HCT116 (cell line): ENCODE data around the gene WDR37. TPM values are rescaled to one million over a fixed set of nuclear protein-coding genes. Genes with fewer than 3 reads are reported as not detected.

Experiments used
- ATAC-seq: fragments of 200-7000 bp; cut with Tn5 transposase; 2 replicates; pipeline ENCODE4 v1.9.1; 2020; ENCODE audit warnings: mild to moderate bottlenecking, moderate library complexity
- BruUV-seq: library from RNA; stranded (reverse); fragments of 400-500 nt; replicated peaks from 2 replicates; lab custom pipeline; 2021; lab: Mats Ljungman, UMichigan
- CTCF ChIA-PET: fragments of 300-600 bp; sonication (Branson Sonifier 250); formaldehyde crosslinking; loops from one replicate; lab custom pipeline; 2021; ENCODE audit warnings: antibody characterized with exemption; lab: Charles Lee
- POLR2A ChIA-PET: fragments of 300-600, 350-600 bp; sonication (Branson Sonifier 250); formaldehyde crosslinking; loops from one replicate; lab custom pipeline; 2021; ENCODE audit warnings: antibody characterized with exemption; lab: Charles Lee
- RAD21 ChIA-PET, 2 experiments: fragments of 300-600 bp; sonication (Branson Sonifier 250); formaldehyde crosslinking; loops; one replicate each; lab custom pipeline; 2023; ENCODE audit warnings: low total read pairs in 2 of 2; ENCODE audit not compliant: uncharacterized antibody in 2 of 2, unreplicated experiment in 2 of 2, low non-redundant PET in 1 of 2; lab: Charles Lee
- DNase-seq: peaks from one replicate; pipeline ENCODE4 v3.0.0-alpha.2; 2010; ENCODE audit warnings: low read depth, low spot score
- H2AFZ ChIP-seq: fragments of 200-600 bp; shearing (Covaris generic), sonication (generic); 2 replicates; pipeline ENCODE4 v1.6.1; 2017; ENCODE audit warnings: low read depth, mixed run types, mixed read lengths, antibody characterized with exemption, low read length; ENCODE audit not compliant: poor library complexity, severe bottlenecking
- H3K27ac ChIP-seq: 2 replicates; pipeline ENCODE4 v1.5.1; 2012; ENCODE audit warnings: low read depth, low read length
- H3K27me3 ChIP-seq: fragments of 200-600 bp; sonication (generic); 2 replicates; pipeline ENCODE4 v1.6.1; 2016; ENCODE audit warnings: mixed run types, low read length, mixed read lengths; ENCODE audit not compliant: insufficient read depth
- H3K36me3 ChIP-seq, 2 experiments: fragments of 200-500 bp in 1 of 2; fragments of 200-600 bp in 1 of 2; sonication (Bioruptor generic) in 1 of 2; sonication (generic) in 1 of 2; 2 replicates each; pipeline versions ENCODE4 v1.5.1 to v1.6.1; 2014 to 2016; ENCODE audit warnings: low read length in 2 of 2, inconsistent platforms in 1 of 2, mixed read lengths in 1 of 2, mixed run types in 1 of 2; ENCODE audit not compliant: insufficient read depth in 2 of 2, control insufficient read depth in 1 of 2
- H3K4me1 ChIP-seq, 2 experiments: fragments of 200-600 bp in 1 of 2; sonication (generic) in 1 of 2; 2 replicates each; pipeline versions ENCODE4 v1.5.1 to v1.6.1; 2012 to 2017; ENCODE audit warnings: low read length in 2 of 2, inconsistent platforms in 1 of 2, mild to moderate bottlenecking in 1 of 2, mixed read lengths in 1 of 2, mixed run types in 1 of 2, moderate library complexity in 1 of 2; ENCODE audit not compliant: insufficient read depth in 2 of 2, control insufficient read depth in 1 of 2
- H3K4me2 ChIP-seq: fragments of 200-600 bp; sonication (generic); 2 replicates; pipeline ENCODE4 v1.6.1; 2017; ENCODE audit warnings: mixed run types, low read length, mixed read lengths
- H3K4me3 ChIP-seq, 2 experiments: fragments of 200-600 bp in 1 of 2; sonication (generic) in 1 of 2; replicated peaks in 1 of 2; 2 replicates each; pipeline ENCODE4 v1.5.1; 2011 to 2016; ENCODE audit warnings: low read length in 2 of 2, control low read depth in 1 of 2, low read depth in 1 of 2, mild to moderate bottlenecking in 1 of 2, mixed read lengths in 1 of 2, mixed run types in 1 of 2
- H3K79me2 ChIP-seq: fragments of 200-600 bp; sonication (generic); 2 replicates; pipeline ENCODE4 v1.6.1; 2017; ENCODE audit warnings: mild to moderate bottlenecking, mixed run types, low read length, moderate library complexity, mixed read lengths; ENCODE audit not compliant: insufficient read depth
- H3K9ac ChIP-seq: fragments of 200-600 bp; sonication (generic); 2 replicates; pipeline ENCODE4 v1.6.1; 2016; ENCODE audit warnings: low read length, mixed read lengths
- H3K9me2 ChIP-seq: fragments of 200-600 bp; sonication (generic), shearing (Covaris generic); 2 replicates; pipeline ENCODE4 v1.6.1; 2017; ENCODE audit warnings: mixed run types, mild to moderate bottlenecking, moderate library complexity; ENCODE audit not compliant: insufficient read depth
- H3K9me3 ChIP-seq, 2 experiments: fragments of 200-500 bp in 1 of 2; fragments of 200-600 bp in 1 of 2; sonication (Bioruptor generic) in 1 of 2; sonication (generic) in 1 of 2; 2 replicates each; pipeline ENCODE4 v1.6.1; 2014 to 2017; ENCODE audit warnings: low read length in 2 of 2, mixed read lengths in 2 of 2, inconsistent platforms in 1 of 2, low read depth in 1 of 2, mild to moderate bottlenecking in 1 of 2, mixed run types in 1 of 2, moderate library complexity in 1 of 2; ENCODE audit not compliant: control insufficient read depth in 1 of 2, insufficient read depth in 1 of 2
- H4K20me1 ChIP-seq: fragments of 200-600 bp; sonication (generic), shearing (Covaris generic); 2 replicates; pipeline ENCODE4 v1.6.1; 2017; ENCODE audit warnings: mixed run types, mild to moderate bottlenecking, moderate library complexity; ENCODE audit not compliant: insufficient read depth
- EGR1 ChIP-seq: IDR thresholded peaks from 2 replicates; pipeline ENCODE4 v1.6.1; 2012; ENCODE audit warnings: low read depth
- EZH2 ChIP-seq: fragments of 200-600 bp; sonication (generic); IDR thresholded peaks from 2 replicates; pipeline ENCODE4 v1.6.1; 2017; ENCODE audit warnings: antibody characterized with exemption, mixed run types
- EZH2phosphoT487 ChIP-seq: fragments of 200-600 bp; IDR thresholded peaks from 2 replicates; pipeline ENCODE4 v1.6.1; 2018; ENCODE audit warnings: antibody characterized with exemption, borderline replicate concordance
- POLR2A ChIP-seq: IDR thresholded peaks from 2 replicates; pipeline ENCODE4 v1.7.0; 2011; ENCODE audit warnings: borderline replicate concordance; ENCODE audit not compliant: insufficient read depth, insufficient read length; ENCODE audit errors: extremely low read depth
- ZFX ChIP-seq: fragments of 450-650 bp; IDR thresholded peaks from 2 replicates; pipeline ENCODE4 v1.6.1; 2017
- intact Hi-C: fragments of 100-400 bp; cut with micrococcal nuclease; formaldehyde crosslinking; loops from 2 replicates; pipeline ENCODE4 v1.10.0; 2022
- total RNA-seq: library from RNA; stranded (reverse); gene quantifications from one replicate; pipeline ENCODE4 v1.2.1, GENCODE V29; 2021; ENCODE audit not compliant: unreplicated experiment
- TF ChIP-seq, protein P1 (sequence below): IDR thresholded peaks from 2 replicates; pipeline ENCODE4 v1.6.1; 2012; ENCODE audit warnings: low read depth

WDR37 gene
- total RNA-seq, 1 experiment from 2014 or later: 9.1 TPM

DNA sequence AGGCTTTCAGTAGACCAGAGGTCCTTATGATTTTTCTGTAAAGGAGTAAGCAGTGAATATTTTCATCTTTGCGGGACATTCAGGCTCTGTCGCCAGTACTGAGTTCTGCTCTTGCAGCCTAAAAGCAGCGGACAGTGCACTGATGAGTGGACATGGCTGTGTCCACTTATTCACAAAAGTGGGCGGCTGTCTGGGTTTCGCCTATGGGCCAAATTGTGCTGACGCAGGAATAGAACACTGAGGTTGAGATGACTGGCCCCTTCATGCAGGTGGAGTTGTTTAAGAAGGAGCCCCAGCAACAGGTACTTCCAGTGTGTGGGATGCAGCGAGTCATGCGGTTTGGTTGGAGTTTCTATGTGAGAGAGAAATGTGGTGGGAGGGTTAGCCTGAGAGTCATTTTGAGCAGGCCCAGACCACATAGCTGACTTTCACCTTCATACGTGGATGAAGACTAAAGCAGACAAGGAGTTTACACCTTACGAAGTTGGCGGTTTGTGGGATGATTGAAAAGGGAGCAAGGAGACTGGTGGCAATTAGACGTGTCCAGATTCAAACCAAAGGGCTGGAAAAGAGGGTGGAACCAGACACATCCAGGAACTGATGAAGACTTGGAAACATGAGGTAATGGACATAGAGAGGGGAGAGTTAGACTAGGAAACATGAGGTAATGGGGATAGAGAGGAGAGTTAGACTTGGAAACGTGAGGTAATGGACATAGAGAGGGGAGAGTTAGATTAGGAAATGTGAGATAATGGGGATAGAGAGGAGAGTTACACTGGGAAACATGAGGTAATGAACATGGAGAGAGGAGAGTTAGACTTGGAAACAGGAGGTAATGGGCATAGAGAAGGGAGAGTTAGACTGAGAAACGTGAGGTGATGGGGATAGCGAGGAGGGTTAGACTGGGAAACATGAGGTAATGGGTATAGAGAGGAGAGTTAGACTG lies 38.2 kb downstream of the WDR37 start:
- TF ChIP-seq EZH2: no peak
- TF ChIP-seq, protein P1, sequence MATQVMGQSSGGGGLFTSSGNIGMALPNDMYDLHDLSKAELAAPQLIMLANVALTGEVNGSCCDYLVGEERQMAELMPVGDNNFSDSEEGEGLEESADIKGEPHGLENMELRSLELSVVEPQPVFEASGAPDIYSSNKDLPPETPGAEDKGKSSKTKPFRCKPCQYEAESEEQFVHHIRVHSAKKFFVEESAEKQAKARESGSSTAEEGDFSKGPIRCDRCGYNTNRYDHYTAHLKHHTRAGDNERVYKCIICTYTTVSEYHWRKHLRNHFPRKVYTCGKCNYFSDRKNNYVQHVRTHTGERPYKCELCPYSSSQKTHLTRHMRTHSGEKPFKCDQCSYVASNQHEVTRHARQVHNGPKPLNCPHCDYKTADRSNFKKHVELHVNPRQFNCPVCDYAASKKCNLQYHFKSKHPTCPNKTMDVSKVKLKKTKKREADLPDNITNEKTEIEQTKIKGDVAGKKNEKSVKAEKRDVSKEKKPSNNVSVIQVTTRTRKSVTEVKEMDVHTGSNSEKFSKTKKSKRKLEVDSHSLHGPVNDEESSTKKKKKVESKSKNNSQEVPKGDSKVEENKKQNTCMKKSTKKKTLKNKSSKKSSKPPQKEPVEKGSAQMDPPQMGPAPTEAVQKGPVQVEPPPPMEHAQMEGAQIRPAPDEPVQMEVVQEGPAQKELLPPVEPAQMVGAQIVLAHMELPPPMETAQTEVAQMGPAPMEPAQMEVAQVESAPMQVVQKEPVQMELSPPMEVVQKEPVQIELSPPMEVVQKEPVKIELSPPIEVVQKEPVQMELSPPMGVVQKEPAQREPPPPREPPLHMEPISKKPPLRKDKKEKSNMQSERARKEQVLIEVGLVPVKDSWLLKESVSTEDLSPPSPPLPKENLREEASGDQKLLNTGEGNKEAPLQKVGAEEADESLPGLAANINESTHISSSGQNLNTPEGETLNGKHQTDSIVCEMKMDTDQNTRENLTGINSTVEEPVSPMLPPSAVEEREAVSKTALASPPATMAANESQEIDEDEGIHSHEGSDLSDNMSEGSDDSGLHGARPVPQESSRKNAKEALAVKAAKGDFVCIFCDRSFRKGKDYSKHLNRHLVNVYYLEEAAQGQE: no peak
- no peak overlapping the region for H3K4me2 ChIP-seq
- H3K27ac ChIP-seq: no peak overlapping the region
- intact Hi-C loops: no loop called here
- H3K9me3 ChIP-seq: no peaks in the 10 kb centered on the region
- no peaks in the 10 kb centered on the region for H3K79me2 ChIP-seq
- no peaks in the 10 kb centered on the region for H3K4me1 ChIP-seq
- H3K9me2 ChIP-seq: no peaks in the 10 kb centered on the region
- H3K9ac ChIP-seq: no peak overlapping the region
- ATAC-seq: no peak
- no peak overlapping the region for H2AFZ ChIP-seq
- CTCF ChIA-PET: no interaction called here
- H3K27me3 ChIP-seq: no peaks in the 10 kb centered on the region
- POLR2A ChIA-PET: no interaction called here
- H4K20me1 ChIP-seq: no peaks in the 10 kb centered on the region
- H3K4me3 ChIP-seq: no peak overlapping the region
- no TSS peak for BruUV-seq
- RAD21 ChIA-PET: no interaction called here
- peaks cover 0 to 7% of the 10 kb centered on the region in 2 experiments; a peak in 2 of 4 replicates for H3K36me3 ChIP-seq
- no peak for DNase-seq

- POLR2A ChIA-PET: no interaction called here
- Histone ChIP-seq H2AFZ (no peak overlapping the region), H3K9me2 (no peaks in the 10 kb centered on the region), H3K9ac (no peak overlapping the region), H3K27ac (no peak overlapping the region), H3K9me3 (no peaks in the 10 kb centered on the region), H3K79me2 (no peaks in the 10 kb centered on the region; the same call in 1 of the 2 replicates), H3K36me3 (peaks cover 0 to 7% of the 10 kb centered on the region in 2 experiments; a peak in 2 of 4 replicates), H3K4me2 (no peak overlapping the region), H3K27me3 (no peaks in the 10 kb centered on the region), H3K4me1 (no peaks in the 10 kb centered on the region), H4K20me1 (no peaks in the 10 kb centered on the region), H3K4me3 (no peak overlapping the region)
- DNase-seq (no peak), ATAC-seq (no peak)
- RAD21 ChIA-PET: no interaction called here
- intact Hi-C loops: no loop called here
- CTCF ChIA-PET: no interaction called here
- TF ChIP-seq ZFX (no peak), POLR2A (no peak), EZH2phosphoT487 (no peak), EGR1 (no peak)
- BruUV-seq: no TSS peak
Measured at GRCh38 chr10:1095498-1095897, 39.3 kb downstream of the WDR37 start.
